Mesendoderm (in vitro differentiated cells): Measurements from ENCODE around the gene EPHB2.

Experiments
- DNase-seq: peaks from one replicate; pipeline ENCODE4 v3.0.0; 2013
- H2AK5ac ChIP-seq: 2 replicates; pipeline ENCODE4 v1.6.1; 2013; ENCODE audit warnings: low read length, inconsistent platforms
- H2BK120ac ChIP-seq: 2 replicates; pipeline ENCODE4 v1.6.1; 2013; ENCODE audit warnings: low read depth, mild to moderate bottlenecking, low read length, moderate library complexity, mixed read lengths
- H2BK15ac ChIP-seq: replicated peaks from 2 replicates; pipeline ENCODE4 v1.6.1; 2013; ENCODE audit warnings: low read depth, mild to moderate bottlenecking, moderate library complexity
- H2BK5ac ChIP-seq: 2 replicates; pipeline ENCODE4 v1.6.1; 2013; ENCODE audit warnings: low read length, inconsistent platforms
- H3K18ac ChIP-seq: 2 replicates; pipeline ENCODE4 v1.6.1; 2013; ENCODE audit warnings: mild to moderate bottlenecking, low read length, mixed read lengths
- H3K23ac ChIP-seq: one replicate; pipeline ENCODE4 v1.6.1; 2013; ENCODE audit warnings: low read length
- H3K27ac ChIP-seq: 2 replicates; pipeline ENCODE4 v1.5.1; 2013; ENCODE audit warnings: low read depth, mild to moderate bottlenecking, inconsistent platforms, low read length, moderate library complexity
- H3K27me3 ChIP-seq: 2 replicates; pipeline ENCODE4 v1.6.1; 2013; ENCODE audit warnings: low read length, control low read depth, mild to moderate bottlenecking, inconsistent platforms; ENCODE audit not compliant: insufficient read depth, poor library complexity
- H3K36me3 ChIP-seq: 2 replicates; pipeline ENCODE4 v1.6.1; 2013; ENCODE audit warnings: low read length, inconsistent platforms; ENCODE audit not compliant: control insufficient read depth, insufficient read depth
- H3K4ac ChIP-seq: one replicate; pipeline ENCODE4 v1.6.1; 2013; ENCODE audit warnings: low read depth, mild to moderate bottlenecking, low read length, moderate library complexity
- H3K4me1 ChIP-seq: 2 replicates; pipeline ENCODE4 v1.6.1; 2013; ENCODE audit warnings: low read depth, low read length, inconsistent platforms; ENCODE audit not compliant: control insufficient read depth
- H3K4me2 ChIP-seq: 2 replicates; pipeline ENCODE4 v1.6.1; 2013; ENCODE audit warnings: low read length
- H3K4me3 ChIP-seq: 2 replicates; pipeline ENCODE4 v1.5.1; 2013; ENCODE audit warnings: mild to moderate bottlenecking, low read length
- H3K56ac ChIP-seq: one replicate; pipeline ENCODE4 v1.6.1; 2013; ENCODE audit warnings: low read length
- H3K79me1 ChIP-seq: 2 replicates; pipeline ENCODE4 v1.6.1; 2013; ENCODE audit warnings: low read length, inconsistent platforms
- H3K79me2 ChIP-seq: 2 replicates; pipeline ENCODE4 v1.6.1; 2013; ENCODE audit warnings: mild to moderate bottlenecking, low read length; ENCODE audit not compliant: control insufficient read depth, insufficient read depth
- H3K9ac ChIP-seq: 2 replicates; pipeline ENCODE4 v1.6.1; 2013; ENCODE audit warnings: low read length, inconsistent platforms
- H4K5ac ChIP-seq: one replicate; pipeline ENCODE4 v1.6.1; 2013; ENCODE audit warnings: low read length
- H4K8ac ChIP-seq: one replicate; pipeline ENCODE4 v1.6.1; 2013; ENCODE audit warnings: low read depth, mild to moderate bottlenecking, control low read depth, low read length, moderate library complexity
- WGBS: extraction: QIAGEN DNeasy Blood & Tissue Kit; methylation state at CpG from one replicate; pipeline ENCODE4 v1.1.7; 2013; ENCODE audit warnings: low lambda C conversion rate, missing lambda C conversion rate; ENCODE audit not compliant: insufficient coverage; ENCODE audit errors: extremely low coverage; 5-methylcytosine and 5-hydroxymethylcytosine counted together

EPHB2 gene

GRCh38 chr1:22869325-22869724 lies 158.7 kb downstream of the EPHB2 start:
- H3K36me3 ChIP-seq = no peaks in the 10 kb centered on the region
- no peaks in the 10 kb centered on the region for H3K27me3 ChIP-seq
- H2BK120ac ChIP-seq = no peak overlapping the region
- H4K5ac ChIP-seq = no peak overlapping the region
- no peak overlapping the region for H3K9ac ChIP-seq
- H3K18ac ChIP-seq = no peak overlapping the region
- no peak for DNase-seq
- no peak overlapping the region for H3K4me3 ChIP-seq
- H2BK5ac ChIP-seq = no peak overlapping the region
- H3K79me2 ChIP-seq = no peaks in the 10 kb centered on the region
- H3K4me1 ChIP-seq = no peaks in the 10 kb centered on the region
- no peak overlapping the region for H3K23ac ChIP-seq
- no peak overlapping the region for H2AK5ac ChIP-seq
- no peaks in the 10 kb centered on the region for H3K79me1 ChIP-seq
- no peak overlapping the region for H2BK15ac ChIP-seq
- no CpG with 5 or more reads among the region's 1 CpG for WGBS
- no peak overlapping the region for H3K56ac ChIP-seq
- H3K4ac ChIP-seq = no peak overlapping the region
- H3K27ac ChIP-seq = no peak overlapping the region
- no peak overlapping the region for H4K8ac ChIP-seq
- H3K4me2 ChIP-seq = no peak overlapping the region

- no peaks in the 10 kb centered on the region for H3K4me1 ChIP-seq
- H3K27me3 ChIP-seq = no peaks in the 10 kb centered on the region
- no peak overlapping the region for H4K5ac ChIP-seq
- no peaks in the 10 kb centered on the region for H3K79me2 ChIP-seq
- H2BK5ac ChIP-seq = no peak overlapping the region
- H2BK120ac ChIP-seq = no peak overlapping the region
- DNase-seq = no peak
- H3K79me1 ChIP-seq = no peaks in the 10 kb centered on the region
- no peak overlapping the region for H3K18ac ChIP-seq
- no peak overlapping the region for H3K27ac ChIP-seq
- no peak overlapping the region for H4K8ac ChIP-seq
- no peak overlapping the region for H3K4me2 ChIP-seq
- H3K4ac ChIP-seq = no peak overlapping the region
- no peak overlapping the region for H3K4me3 ChIP-seq
- WGBS = no CpG with 5 or more reads among the region's 15 CpGs
- no peak overlapping the region for H2AK5ac ChIP-seq
- H3K23ac ChIP-seq = no peak overlapping the region
- no peak overlapping the region for H3K9ac ChIP-seq
- H2BK15ac ChIP-seq = no peak overlapping the region
- no peak overlapping the region for H3K56ac ChIP-seq
- no peaks in the 10 kb centered on the region for H3K36me3 ChIP-seq
Measured at GRCh38 chr1:22870201-22870871, 159.7 kb downstream of the EPHB2 start.

DNA sequence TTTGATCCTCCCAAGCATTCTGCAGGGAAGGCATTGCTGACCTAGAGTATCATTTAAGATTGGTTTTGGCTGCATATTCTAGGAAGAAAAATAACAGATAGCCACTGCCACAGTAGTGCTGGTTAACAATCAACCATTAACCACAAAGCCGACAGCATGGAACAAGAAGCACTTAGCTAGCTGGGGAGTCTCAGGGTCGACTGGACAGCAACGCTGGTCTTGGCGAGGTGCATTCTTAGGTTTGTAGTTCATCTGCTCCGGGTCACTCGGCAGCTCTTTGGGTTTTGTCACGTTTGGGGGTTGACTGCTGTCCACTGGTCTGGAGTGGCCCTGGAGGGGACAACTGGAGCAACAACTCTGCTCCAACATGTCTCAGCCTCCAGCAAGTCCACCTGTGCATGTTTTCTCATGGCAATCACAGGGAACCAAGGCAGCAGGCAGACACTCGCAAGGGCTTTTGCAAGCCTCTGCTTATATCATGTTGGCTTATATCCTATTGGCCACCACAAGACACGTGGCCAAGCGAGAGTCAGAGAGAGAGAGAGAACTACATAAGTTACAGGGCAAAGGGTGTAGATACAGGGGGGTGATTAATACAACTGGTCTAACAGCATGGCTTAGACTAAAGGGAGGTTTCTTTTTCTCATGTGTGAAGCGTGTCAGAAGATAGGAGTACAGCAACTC lies 162.5 kb downstream of the EPHB2 start:
- H3K27ac ChIP-seq = no peak overlapping the region
- H3K79me1 ChIP-seq = no peaks in the 10 kb centered on the region
- no peak overlapping the region for H4K5ac ChIP-seq
- DNase-seq = no peak
- H3K56ac ChIP-seq = no peak overlapping the region
- no peak overlapping the region for H2BK5ac ChIP-seq
- H3K23ac ChIP-seq = no peak overlapping the region
- no CpG with 5 or more reads among the region's 11 CpGs for WGBS
- no peaks in the 10 kb centered on the region for H3K79me2 ChIP-seq
- H2BK15ac ChIP-seq = no peak overlapping the region
- H3K4ac ChIP-seq = no peak overlapping the region
- H2AK5ac ChIP-seq = no peak overlapping the region
- no peak overlapping the region for H3K18ac ChIP-seq
- H3K36me3 ChIP-seq = no peaks in the 10 kb centered on the region
- H3K4me3 ChIP-seq = no peak overlapping the region
- H3K4me1 ChIP-seq = no peaks in the 10 kb centered on the region
- H3K27me3 ChIP-seq = no peaks in the 10 kb centered on the region
- H4K8ac ChIP-seq = no peak overlapping the region
- H3K4me2 ChIP-seq = no peak overlapping the region
- H2BK120ac ChIP-seq = no peak overlapping the region
- H3K9ac ChIP-seq = no peak overlapping the region

GRCh38 chr1:22874785-22875184 lies 164.1 kb downstream of the EPHB2 start:
- no peak for DNase-seq
- H3K4me2 ChIP-seq = no peak overlapping the region
- no peak overlapping the region for H3K27ac ChIP-seq
- no peak overlapping the region for H2AK5ac ChIP-seq
- no peak overlapping the region for H3K18ac ChIP-seq
- no CpG with 5 or more reads among the region's 8 CpGs for WGBS
- H2BK120ac ChIP-seq = no peak overlapping the region
- no peaks in the 10 kb centered on the region for H3K4me1 ChIP-seq
- no peak overlapping the region for H2BK15ac ChIP-seq
- H4K8ac ChIP-seq = no peak overlapping the region
- H3K79me1 ChIP-seq = no peaks in the 10 kb centered on the region
- H4K5ac ChIP-seq = no peak overlapping the region
- no peaks in the 10 kb centered on the region for H3K79me2 ChIP-seq
- H3K4ac ChIP-seq = no peak overlapping the region
- no peak overlapping the region for H3K23ac ChIP-seq
- no peak overlapping the region for H3K9ac ChIP-seq
- no peak overlapping the region for H3K56ac ChIP-seq
- H2BK5ac ChIP-seq = no peak overlapping the region
- no peak overlapping the region for H3K4me3 ChIP-seq
- no peaks in the 10 kb centered on the region for H3K36me3 ChIP-seq
- no peaks in the 10 kb centered on the region for H3K27me3 ChIP-seq

DNA sequence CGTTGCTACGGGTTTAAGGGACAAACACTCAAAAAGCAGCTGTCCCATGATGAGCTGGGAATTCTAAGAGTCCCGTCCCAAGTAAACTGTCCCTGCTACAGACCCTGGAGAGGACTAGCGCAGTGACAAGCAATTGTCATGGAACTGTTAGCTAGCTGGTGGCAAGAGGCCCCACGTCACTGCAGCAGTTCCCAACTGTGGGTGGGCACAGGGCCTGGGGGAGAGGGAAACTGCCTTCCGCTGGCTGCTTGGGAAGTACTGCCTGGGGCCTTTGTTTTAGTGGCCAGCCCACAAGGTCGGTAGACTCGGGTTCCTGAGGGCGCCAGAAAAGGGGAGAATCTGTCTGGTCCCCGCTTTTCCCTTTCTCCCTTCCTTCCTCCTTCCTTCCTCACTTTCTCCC lies 164.6 kb downstream of the EPHB2 start:
- H3K23ac ChIP-seq = no peak overlapping the region
- no peak overlapping the region for H2BK5ac ChIP-seq
- DNase-seq = no peak
- H3K56ac ChIP-seq = no peak overlapping the region
- H3K18ac ChIP-seq = no peak overlapping the region
- H3K4me1 ChIP-seq = no peaks in the 10 kb centered on the region
- H3K79me2 ChIP-seq = no peaks in the 10 kb centered on the region
- no peaks in the 10 kb centered on the region for H3K36me3 ChIP-seq
- no peak overlapping the region for H2AK5ac ChIP-seq
- no CpG with 5 or more reads among the region's 10 CpGs for WGBS
- no peak overlapping the region for H4K8ac ChIP-seq
- H2BK120ac ChIP-seq = no peak overlapping the region
- no peak overlapping the region for H3K4me2 ChIP-seq
- H3K9ac ChIP-seq = no peak overlapping the region
- H3K4ac ChIP-seq = no peak overlapping the region
- H3K27ac ChIP-seq = no peak overlapping the region
- H3K79me1 ChIP-seq = no peaks in the 10 kb centered on the region
- no peak overlapping the region for H4K5ac ChIP-seq
- no peak overlapping the region for H2BK15ac ChIP-seq
- no peak overlapping the region for H3K4me3 ChIP-seq
- H3K27me3 ChIP-seq = no peaks in the 10 kb centered on the region

- no CpG with 5 or more reads among the region's 5 CpGs for WGBS
Measured at GRCh38 chr1:22875841-22876240, 165.2 kb downstream of the EPHB2 start.

More at GRCh38 chr1:22875841-22876240, 165.2 kb downstream of the EPHB2 start:
- Histone ChIP-seq H3K27ac (no peak overlapping the region), H4K8ac (no peak overlapping the region), H3K27me3 (no peaks in the 10 kb centered on the region), H3K4me1 (no peaks in the 10 kb centered on the region), H3K56ac (peak overlapping the region; percentile 19), H3K9ac (no peak overlapping the region), H3K4me3 (no peak overlapping the region), H2BK15ac (no peak overlapping the region), H3K79me1 (no peaks in the 10 kb centered on the region), H3K23ac (no peak overlapping the region), H2BK5ac (no peak overlapping the region), H2AK5ac (no peak overlapping the region), H3K18ac (no peak overlapping the region), H3K4me2 (no peak overlapping the region), H4K5ac (no peak overlapping the region), H3K36me3 (no peaks in the 10 kb centered on the region), H2BK120ac (no peak overlapping the region), H3K4ac (no peak overlapping the region), H3K79me2 (no peaks in the 10 kb centered on the region)
- DNase-seq = no peak
